Thyroid gland (tissue), 4 donors: ENCODE measurements around the gene SNTN. TPM values are rescaled to one million over a fixed set of nuclear protein-coding genes. Genes with fewer than 3 reads are reported as not detected.

ENCODE experiments used
- DNase-seq, 2 donors: peaks; one replicate each; pipeline ENCODE4 v3.0.0-alpha.2; 2019
- H3K27ac ChIP-seq, 3 donors: fragments of 200-600 bp; sonication (generic); 1 replicate in 2 of 3; 2 replicates in 1 of 3; pipeline ENCODE4 v1.5.1; 2016 to 2019; ENCODE audit warnings: mild to moderate bottlenecking in 1 of 3, moderate library complexity in 1 of 3
- H3K27me3 ChIP-seq: fragments of 200-600 bp; sonication (generic); one replicate; pipeline ENCODE4 v1.5.1; 2019
- H3K36me3 ChIP-seq, 2 donors: fragments of 200-600 bp; sonication (generic); one replicate each; pipeline ENCODE4 v1.5.1; 2016 to 2019
- H3K4me1 ChIP-seq, 2 donors: fragments of 200-600 bp; sonication (generic); one replicate each; pipeline ENCODE4 v1.5.1; 2017 to 2019
- H3K4me3 ChIP-seq, 3 donors: fragments of 200-600 bp; sonication (generic); replicated peaks in 1 of 3; 1 replicate in 2 of 3; 2 replicates in 1 of 3; pipeline ENCODE4 v1.5.1; 2016; ENCODE audit warnings: mild to moderate bottlenecking in 1 of 3
- H3K9me3 ChIP-seq: fragments of 200-600 bp; sonication (generic); one replicate; pipeline ENCODE4 v1.5.1; 2017
- POLR2A ChIP-seq, 2 donors: fragments of 450-650 bp; IDR thresholded peaks; one replicate each; pipeline ENCODE4 v1.6.1; 2017; ENCODE audit warnings: antibody characterized with exemption in 2 of 2, mild to moderate bottlenecking in 2 of 2, moderate library complexity in 1 of 2
- WGBS, 2 donors: methylation state at CpG; one replicate each; pipeline ENCODE4 v1.1.5; 2017; 5-methylcytosine and 5-hydroxymethylcytosine counted together
- intact Hi-C: fragments of 100-400 bp; cut with DNase I; formaldehyde crosslinking; loops from one replicate; pipeline ENCODE4 v1.15.1; 2023
- total RNA-seq, 4 donors: library from RNA; depleted of rRNA; stranded (reverse); fragments of >200 nt; gene quantifications; one replicate each; pipeline ENCODE4 v1.2.3, GENCODE V29; 2016
- TF ChIP-seq, protein P1 (sequence below), 6 experiments: fragments of 200-600 bp in 3 of 6; fragments of 450-650 bp in 3 of 6; sonication (generic) in 3 of 6; IDR thresholded peaks; one replicate each; pipeline ENCODE4 v1.5.1; 2016 to 2019; ENCODE audit warnings: antibody characterized with exemption in 6 of 6, mild to moderate bottlenecking in 2 of 6, inconsistent platforms in 1 of 6, moderate library complexity in 1 of 6

SNTN gene
- total RNA-seq, 4 donors from 2014 or later, result not detected

GRCh38 chr3:63705092-63705645 lies 52.7 kb downstream of the SNTN start:
- H3K27ac ChIP-seq, result no peak overlapping the region
- WGBS, 2 donors, result 86 to 88% methylated on average over 4 of the region's 4 CpGs
- TF ChIP-seq POLR2A (IDR thresholded peaks at IDR 0.05), result no peak
- TF ChIP-seq, protein P1, sequence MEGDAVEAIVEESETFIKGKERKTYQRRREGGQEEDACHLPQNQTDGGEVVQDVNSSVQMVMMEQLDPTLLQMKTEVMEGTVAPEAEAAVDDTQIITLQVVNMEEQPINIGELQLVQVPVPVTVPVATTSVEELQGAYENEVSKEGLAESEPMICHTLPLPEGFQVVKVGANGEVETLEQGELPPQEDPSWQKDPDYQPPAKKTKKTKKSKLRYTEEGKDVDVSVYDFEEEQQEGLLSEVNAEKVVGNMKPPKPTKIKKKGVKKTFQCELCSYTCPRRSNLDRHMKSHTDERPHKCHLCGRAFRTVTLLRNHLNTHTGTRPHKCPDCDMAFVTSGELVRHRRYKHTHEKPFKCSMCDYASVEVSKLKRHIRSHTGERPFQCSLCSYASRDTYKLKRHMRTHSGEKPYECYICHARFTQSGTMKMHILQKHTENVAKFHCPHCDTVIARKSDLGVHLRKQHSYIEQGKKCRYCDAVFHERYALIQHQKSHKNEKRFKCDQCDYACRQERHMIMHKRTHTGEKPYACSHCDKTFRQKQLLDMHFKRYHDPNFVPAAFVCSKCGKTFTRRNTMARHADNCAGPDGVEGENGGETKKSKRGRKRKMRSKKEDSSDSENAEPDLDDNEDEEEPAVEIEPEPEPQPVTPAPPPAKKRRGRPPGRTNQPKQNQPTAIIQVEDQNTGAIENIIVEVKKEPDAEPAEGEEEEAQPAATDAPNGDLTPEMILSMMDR (IDR thresholded peaks at IDR 0.05), result no peak
- H3K4me1 ChIP-seq, result no peaks in the 10 kb centered on the region
- H3K4me3 ChIP-seq, result no peak overlapping the region
- no peaks in the 10 kb centered on the region for H3K36me3 ChIP-seq
- H3K27me3 ChIP-seq, result no peaks in the 10 kb centered on the region
- H3K9me3 ChIP-seq, result no peaks in the 10 kb centered on the region
- no peak for DNase-seq
- intact Hi-C loops, result no loop called here

DNA sequence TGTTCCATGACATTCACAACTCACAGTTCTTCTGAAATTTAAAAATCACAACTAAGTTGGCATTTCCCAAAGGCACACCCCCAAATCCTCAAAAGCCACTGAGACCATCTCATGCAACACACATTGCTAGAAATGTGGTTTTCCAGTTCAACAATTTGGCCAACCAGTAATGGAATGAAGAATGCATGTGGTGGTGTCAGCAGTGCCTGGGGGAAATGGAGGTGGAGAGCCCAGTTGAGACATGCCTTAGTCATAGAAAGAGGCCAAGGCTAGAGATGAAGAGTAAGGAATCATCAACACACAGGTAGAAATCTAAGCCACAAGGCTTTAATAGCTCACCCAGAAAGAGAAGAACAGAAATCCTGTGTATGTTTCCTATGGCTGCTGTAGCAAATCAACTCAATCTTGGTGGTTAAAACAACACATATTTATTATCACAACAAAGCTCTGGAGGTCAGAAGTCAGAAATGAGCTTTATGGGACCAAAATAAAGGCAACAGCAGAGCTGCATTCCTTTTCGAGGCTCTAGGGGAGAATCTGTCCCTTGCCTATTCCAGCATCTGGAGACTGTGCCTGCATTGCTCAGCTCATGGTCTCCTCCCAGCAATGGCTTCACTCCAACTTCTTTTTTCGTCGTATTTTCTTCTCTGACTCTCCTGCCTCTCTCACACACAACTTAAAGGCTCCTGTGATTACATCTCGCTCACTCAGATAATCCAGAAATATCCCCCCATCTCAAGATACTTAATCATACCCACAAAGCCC lies 54.0 kb downstream of the SNTN start:
- intact Hi-C loops, result no loop called here
- WGBS, 2 donors, result 59 to 64% methylated on average over 4 of the region's 4 CpGs
- Histone ChIP-seq H3K27ac (no peak overlapping the region), H3K36me3 (no peaks in the 10 kb centered on the region), H3K27me3 (no peaks in the 10 kb centered on the region), H3K9me3 (no peaks in the 10 kb centered on the region), H3K4me3 (no peak overlapping the region), H3K4me1 (no peaks in the 10 kb centered on the region)
- TF ChIP-seq, protein P1 (IDR thresholded peaks at IDR 0.05), result no peak
- TF ChIP-seq POLR2A (IDR thresholded peaks at IDR 0.05), result no peak
- no peak for DNase-seq

GRCh38 chr3:63707731-63708130 lies 55.3 kb downstream of the SNTN start:
- 77 to 85% methylated on average over 1 of the region's 1 CpG for WGBS, 2 donors
- intact Hi-C loops, result no loop called here

GRCh38 chr3:63709576-63709975 lies 57.1 kb downstream of the SNTN start:
- no peak overlapping the region for H3K4me3 ChIP-seq
- no peaks in the 10 kb centered on the region for H3K9me3 ChIP-seq
- 88% methylated on average over 3 of the region's 3 CpGs for WGBS, 2 donors
- TF ChIP-seq POLR2A (IDR thresholded peaks at IDR 0.05), result no peak
- TF ChIP-seq, protein P1 (IDR thresholded peaks at IDR 0.05), result no peak
- no peaks in the 10 kb centered on the region for H3K27me3 ChIP-seq
- no peaks in the 10 kb centered on the region for H3K4me1 ChIP-seq
- no peak overlapping the region for H3K27ac ChIP-seq
- intact Hi-C loops, result no loop called here
- no peak for DNase-seq
- H3K36me3 ChIP-seq, result no peaks in the 10 kb centered on the region

More at GRCh38 chr3:63707731-63708130, 55.3 kb downstream of the SNTN start:
- Histone ChIP-seq H3K4me3 (no peak overlapping the region), H3K27me3 (no peaks in the 10 kb centered on the region), H3K4me1 (no peaks in the 10 kb centered on the region), H3K9me3 (no peaks in the 10 kb centered on the region), H3K36me3 (no peaks in the 10 kb centered on the region), H3K27ac (no peak overlapping the region)
- DNase-seq, result no peak
- TF ChIP-seq, protein P1 (IDR thresholded peaks at IDR 0.05), result no peak
- TF ChIP-seq POLR2A (IDR thresholded peaks at IDR 0.05), result no peak

Other genes starting within 250 kb of the SNTN start
- gene C3orf49, start 166.6 kb downstream of the SNTN start, total RNA-seq, result not detected
- gene THOC7, start 211.1 kb downstream of the SNTN start, total RNA-seq, result 10 to 100 TPM; 39.7 to 80.9 (median 43.1) TPM
- 10 to 100 TPM; 23.2 to 51.8 (median 33.8) TPM for gene ATXN7, start 211.2 kb downstream of the SNTN start, total RNA-seq